GM18868 (cell line): ENCODE results near the gene PRRC2B.
"Not testable (repeated sequence)": the region's sequence is repeated elsewhere in the genome, so short reads cannot be mapped to it uniquely, and the experiment has no call there.

Experiments
- ATAC-seq: cut with Tn5 transposase; IDR thresholded peaks from one replicate; pipeline ENCODE4 v1.9.1; 2021; ENCODE audit warnings: mild to moderate bottlenecking, moderate library complexity; ENCODE audit not compliant: unreplicated experiment

PRRC2B gene

GRCh38 chr9:131467214-131467935, 73.5 kb downstream of the PRRC2B start:
- no peak for ATAC-seq

- ATAC-seq = no peak
These were observed 74.1 kb downstream of the PRRC2B start for GRCh38 chr9:131468031-131468430.

GRCh38 chr9:131469356-131469755, 75.5 kb downstream of the PRRC2B start:
- no peak for ATAC-seq

GRCh38 chr9:131469951-131470350, 76.1 kb downstream of the PRRC2B start:
- no peak for ATAC-seq

- no peak for ATAC-seq
These were observed 76.7 kb downstream of the PRRC2B start for GRCh38 chr9:131470581-131470991.

- ATAC-seq = not testable (repeated sequence)
These were observed 78.2 kb downstream of the PRRC2B start for GRCh38 chr9:131472085-131472484.

GRCh38 chr9:131473198-131473885, 79.5 kb downstream of the PRRC2B start:
- ATAC-seq = no peak

GRCh38 chr9:131473891-131474290, 80.0 kb downstream of the PRRC2B start:
- ATAC-seq = no peak

GRCh38 chr9:131474711-131475110, 80.8 kb downstream of the PRRC2B start:
- no peak for ATAC-seq

GRCh38 chr9:131475111-131475955, 81.4 kb downstream of the PRRC2B start:
- no peak for ATAC-seq

- no peak for ATAC-seq
These were observed 82.3 kb downstream of the PRRC2B start for GRCh38 chr9:131475956-131476776.

GRCh38 chr9:131476777-131477345, 83.0 kb downstream of the PRRC2B start:
- ATAC-seq = no peak

- ATAC-seq = no peak
These were observed 83.5 kb downstream of the PRRC2B start for GRCh38 chr9:131477367-131477766.

GRCh38 chr9:131477816-131478419, 84.0 kb downstream of the PRRC2B start:
- no peak for ATAC-seq

- no peak for ATAC-seq
These were observed 84.6 kb downstream of the PRRC2B start for GRCh38 chr9:131478421-131478868.

GRCh38 chr9:131478911-131479310, 85.0 kb downstream of the PRRC2B start:
- no peak for ATAC-seq

GRCh38 chr9:131480258-131480657, 86.4 kb downstream of the PRRC2B start:
- no peak for ATAC-seq

GRCh38 chr9:131481441-131482342, 87.8 kb downstream of the PRRC2B start:
- no peak for ATAC-seq
